Stimulated activated memory B cell treated with anti-CD40 and anti-IgM and Interleukin-4, amounts not matched to agents 10 μg/mL and 1 μg/mL and 100 μg/mL, for 72 hours (primary cell): ENCODE results near the gene CCNQ.

Source experiments
- ATAC-seq: fragments of 150-1000 bp; cut with Tn5 transposase; 2 replicates; pipeline ENCODE4 v1.10.0; 2021
- H3K27ac Mint-ChIP-seq: one replicate; pipeline ENCODE4 v1.8.0; 2022; ENCODE audit warnings: mild to moderate bottlenecking, mixed read lengths
- H3K27me3 Mint-ChIP-seq: one replicate; pipeline ENCODE4 v1.8.0; 2022; ENCODE audit warnings: mixed read lengths
- H3K36me3 Mint-ChIP-seq: one replicate; pipeline ENCODE4 v1.8.0; 2022; ENCODE audit warnings: mixed read lengths
- H3K4me1 Mint-ChIP-seq: one replicate; pipeline ENCODE4 v1.8.0; 2022; ENCODE audit warnings: mixed read lengths
- H3K4me3 Mint-ChIP-seq: one replicate; pipeline ENCODE4 v1.8.0; 2022; ENCODE audit warnings: mild to moderate bottlenecking, moderate library complexity, mixed read lengths
- H3K9me3 Mint-ChIP-seq: one replicate; pipeline ENCODE4 v1.8.0; 2022; ENCODE audit warnings: mixed read lengths

The CCNQ gene

GRCh38 chrX:153585827-153586226, 13.1 kb downstream of the CCNQ start:
- no peak overlapping the region for H3K4me3 Mint-ChIP-seq
- H3K27ac Mint-ChIP-seq = peak overlapping the region; percentile 61
- no peaks in the 10 kb centered on the region for H3K27me3 Mint-ChIP-seq
- H3K9me3 Mint-ChIP-seq = no peaks in the 10 kb centered on the region
- H3K36me3 Mint-ChIP-seq = peaks cover 31% of the 10 kb centered on the region
- peaks cover 23% of the 10 kb centered on the region for H3K4me1 Mint-ChIP-seq
- ATAC-seq = no peak

- Mint-ChIP-seq H3K27me3 (no peaks in the 10 kb centered on the region), H3K4me1 (peaks cover 29% of the 10 kb centered on the region), H3K4me3 (no peak overlapping the region), H3K27ac (peak overlapping the region; percentile 64), H3K9me3 (no peaks in the 10 kb centered on the region), H3K36me3 (peaks cover 31% of the 10 kb centered on the region)
- ATAC-seq = no peak
These were observed 15.5 kb downstream of the CCNQ start for GRCh38 chrX:153583433-153583832.

- no peaks in the 10 kb centered on the region for H3K27me3 Mint-ChIP-seq
- peaks cover 25% of the 10 kb centered on the region for H3K36me3 Mint-ChIP-seq
- ATAC-seq = peak; percentile 98
- H3K4me1 Mint-ChIP-seq = peaks cover 25% of the 10 kb centered on the region
- H3K27ac Mint-ChIP-seq = peak overlapping the region; percentile 64
- H3K4me3 Mint-ChIP-seq = peak overlapping the region; percentile 54
- no peaks in the 10 kb centered on the region for H3K9me3 Mint-ChIP-seq
These were observed 16.0 kb downstream of the CCNQ start for GRCh38 chrX:153582896-153583295.

- peaks cover 25% of the 10 kb centered on the region for H3K4me1 Mint-ChIP-seq
- H3K4me3 Mint-ChIP-seq = no peak overlapping the region
- no peaks in the 10 kb centered on the region for H3K27me3 Mint-ChIP-seq
- no peaks in the 10 kb centered on the region for H3K9me3 Mint-ChIP-seq
- H3K27ac Mint-ChIP-seq = no peak overlapping the region
- ATAC-seq = no peak
- H3K36me3 Mint-ChIP-seq = peaks cover 8% of the 10 kb centered on the region
These were observed 18.1 kb downstream of the CCNQ start for GRCh38 chrX:153580700-153581386.

- Mint-ChIP-seq H3K36me3 (no peaks in the 10 kb centered on the region), H3K27ac (no peak overlapping the region), H3K27me3 (no peaks in the 10 kb centered on the region), H3K9me3 (no peaks in the 10 kb centered on the region), H3K4me1 (peaks cover 38% of the 10 kb centered on the region), H3K4me3 (no peak overlapping the region)
- ATAC-seq = no peak
These were observed 20.1 kb downstream of the CCNQ start for GRCh38 chrX:153578889-153579288.

- Mint-ChIP-seq H3K4me1 (peaks cover 36% of the 10 kb centered on the region), H3K27me3 (no peaks in the 10 kb centered on the region), H3K27ac (no peak overlapping the region), H3K36me3 (no peaks in the 10 kb centered on the region), H3K9me3 (no peaks in the 10 kb centered on the region), H3K4me3 (no peak overlapping the region)
- no peak for ATAC-seq
These were observed 20.6 kb downstream of the CCNQ start for GRCh38 chrX:153578200-153578835.

- Mint-ChIP-seq H3K27me3 (no peaks in the 10 kb centered on the region), H3K36me3 (no peaks in the 10 kb centered on the region)
- no peak for ATAC-seq
These were observed 22.0 kb downstream of the CCNQ start for GRCh38 chrX:153576961-153577360.

GRCh38 chrX:153576239-153576870, 22.6 kb downstream of the CCNQ start:
- Mint-ChIP-seq H3K36me3 (no peaks in the 10 kb centered on the region), H3K27ac (no peak overlapping the region), H3K27me3 (peaks cover 5% of the 10 kb centered on the region), H3K9me3 (no peaks in the 10 kb centered on the region), H3K4me1 (peaks cover 27% of the 10 kb centered on the region), H3K4me3 (no peak overlapping the region)
- ATAC-seq = no peak

More at GRCh38 chrX:153576961-153577360, 22.0 kb downstream of the CCNQ start:
- Mint-ChIP-seq H3K9me3 (no peaks in the 10 kb centered on the region), H3K4me1 (peaks cover 27% of the 10 kb centered on the region), H3K4me3 (no peak overlapping the region), H3K27ac (no peak overlapping the region)

GRCh38 chrX:153573984-153574383, 25.0 kb downstream of the CCNQ start:
- peaks cover 21% of the 10 kb centered on the region for H3K4me1 Mint-ChIP-seq
- no peak overlapping the region for H3K4me3 Mint-ChIP-seq
- ATAC-seq = peak; percentile 91
- H3K36me3 Mint-ChIP-seq = no peaks in the 10 kb centered on the region
- no peaks in the 10 kb centered on the region for H3K9me3 Mint-ChIP-seq
- H3K27me3 Mint-ChIP-seq = peaks cover 10% of the 10 kb centered on the region
- H3K27ac Mint-ChIP-seq = peak overlapping the region; percentile 49

GRCh38 chrX:153572601-153573000, 26.3 kb downstream of the CCNQ start:
- H3K27me3 Mint-ChIP-seq = peaks cover 10% of the 10 kb centered on the region
- H3K9me3 Mint-ChIP-seq = no peaks in the 10 kb centered on the region
- no peak overlapping the region for H3K4me3 Mint-ChIP-seq
- H3K4me1 Mint-ChIP-seq = peaks cover 21% of the 10 kb centered on the region
- H3K27ac Mint-ChIP-seq = no peak overlapping the region
- no peak for ATAC-seq
- no peaks in the 10 kb centered on the region for H3K36me3 Mint-ChIP-seq

- H3K27ac Mint-ChIP-seq = peak overlapping the region; percentile 12
- peaks cover 21% of the 10 kb centered on the region for H3K4me1 Mint-ChIP-seq
- no peaks in the 10 kb centered on the region for H3K36me3 Mint-ChIP-seq
- H3K9me3 Mint-ChIP-seq = no peaks in the 10 kb centered on the region
- H3K4me3 Mint-ChIP-seq = no peak overlapping the region
- no peak for ATAC-seq
- H3K27me3 Mint-ChIP-seq = peaks cover 16% of the 10 kb centered on the region
These were observed 27.4 kb downstream of the CCNQ start for GRCh38 chrX:153571534-153571908.

- no peak overlapping the region for H3K27ac Mint-ChIP-seq
- H3K9me3 Mint-ChIP-seq = no peaks in the 10 kb centered on the region
- H3K36me3 Mint-ChIP-seq = no peaks in the 10 kb centered on the region
- ATAC-seq = no peak
- H3K4me1 Mint-ChIP-seq = peaks cover 10% of the 10 kb centered on the region
- H3K27me3 Mint-ChIP-seq = peaks cover 22% of the 10 kb centered on the region
- H3K4me3 Mint-ChIP-seq = no peak overlapping the region
These were observed 29.5 kb downstream of the CCNQ start for GRCh38 chrX:153569475-153569874.

GRCh38 chrX:153568451-153569011, 30.4 kb downstream of the CCNQ start:
- H3K27ac Mint-ChIP-seq = no peak overlapping the region

GRCh38 chrX:153565996-153566580, 32.9 kb downstream of the CCNQ start:
- Mint-ChIP-seq H3K4me3 (no peak overlapping the region), H3K27me3 (peaks cover 20% of the 10 kb centered on the region), H3K27ac (peak overlapping the region; percentile 51), H3K36me3 (no peaks in the 10 kb centered on the region), H3K4me1 (peaks cover 8% of the 10 kb centered on the region), H3K9me3 (no peaks in the 10 kb centered on the region)
- ATAC-seq = no peak

More at GRCh38 chrX:153568451-153569011, 30.4 kb downstream of the CCNQ start:
- Mint-ChIP-seq H3K9me3 (no peaks in the 10 kb centered on the region), H3K27me3 (peaks cover 22% of the 10 kb centered on the region), H3K36me3 (no peaks in the 10 kb centered on the region), H3K4me1 (peaks cover 4% of the 10 kb centered on the region), H3K4me3 (no peak overlapping the region)
- ATAC-seq = no peak

- Mint-ChIP-seq H3K36me3 (no peaks in the 10 kb centered on the region), H3K9me3 (no peaks in the 10 kb centered on the region), H3K27ac (no peak overlapping the region), H3K4me3 (no peak overlapping the region), H3K27me3 (peaks cover 23% of the 10 kb centered on the region), H3K4me1 (peaks cover 8% of the 10 kb centered on the region)
- no peak for ATAC-seq
These were observed 34.8 kb downstream of the CCNQ start for GRCh38 chrX:153564047-153564606.
